ENCODE results near the gene FBLN2. TPM values are rescaled to one million over a fixed set of nuclear protein-coding genes. Genes with fewer than 3 reads are reported as not detected.

FBLN2 gene
- total RNA-seq, 2 experiments from 2014 or later = 0.15 to 0.55 TPM

DNA sequence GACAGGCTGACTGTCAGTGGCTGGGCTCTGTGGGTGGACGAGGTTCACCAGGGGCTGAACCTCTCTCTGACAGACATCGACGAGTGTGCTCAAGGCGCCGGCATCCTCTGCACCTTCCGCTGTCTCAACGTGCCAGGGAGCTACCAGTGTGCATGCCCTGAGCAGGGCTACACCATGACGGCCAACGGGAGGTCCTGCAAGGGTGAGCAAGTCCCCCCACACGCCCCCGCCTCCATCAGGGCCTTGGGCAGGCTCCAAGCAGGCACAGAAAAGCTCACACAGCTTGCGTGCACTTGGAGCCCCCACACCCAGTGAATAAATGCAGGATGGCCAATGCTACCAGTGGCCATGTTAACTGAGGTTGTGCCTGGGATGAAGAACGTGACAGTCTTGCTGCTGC lies 82.3 kb downstream of the FBLN2 start:
- CTCF ChIA-PET = interaction anchor here (0.8 to 0.9 kb wide), 2 partner anchors 17 to 42 kb away, joined by 3 to 4 read pairs; no protein-coding TSS in a partner anchor
- POLR2A ChIA-PET = no interaction called here

DNA sequence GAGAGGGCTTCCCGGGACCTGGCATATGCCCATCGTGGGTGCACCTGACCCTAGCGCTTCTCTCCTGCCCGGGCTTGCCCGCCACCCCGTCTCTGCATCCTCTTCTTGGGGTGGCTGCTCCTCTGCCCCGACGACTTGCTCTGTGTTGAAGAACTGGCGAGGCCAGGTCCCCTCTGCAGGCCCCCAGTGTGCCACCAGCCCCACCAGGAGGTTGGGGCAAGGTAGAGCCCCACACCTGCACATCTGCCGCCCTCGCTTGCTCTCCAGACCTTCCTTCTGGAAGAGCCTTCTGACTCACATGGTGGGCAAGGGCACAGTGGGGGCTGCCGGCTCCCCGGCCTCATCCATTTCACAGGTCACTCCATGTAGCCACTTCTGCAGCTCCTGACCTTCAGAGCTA lies 84.3 kb downstream of the FBLN2 start:
- CTCF ChIA-PET = no interaction called here
- POLR2A ChIA-PET = no interaction called here

DNA sequence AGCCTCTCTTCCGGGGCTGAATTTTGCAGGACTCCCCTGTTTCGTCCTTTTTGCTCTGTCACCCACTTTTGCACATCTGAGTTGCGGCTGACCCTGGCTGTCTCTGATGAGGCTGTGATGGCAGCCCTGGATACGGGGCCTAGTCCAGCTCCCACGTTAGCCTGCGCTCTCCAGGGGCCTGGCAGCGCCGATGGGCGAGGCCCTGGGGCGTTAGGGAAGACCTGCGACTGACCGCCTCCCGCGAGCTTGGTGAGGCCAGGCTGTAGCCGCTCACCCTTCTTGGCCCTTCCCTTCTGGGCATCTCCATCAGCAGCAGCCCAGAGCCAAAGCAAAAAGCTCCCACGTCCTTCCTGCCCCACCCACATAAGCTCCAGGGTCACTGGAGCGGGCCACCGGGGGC lies 85.2 kb downstream of the FBLN2 start:
- CTCF ChIA-PET = no interaction called here
- POLR2A ChIA-PET = no interaction called here

DNA sequence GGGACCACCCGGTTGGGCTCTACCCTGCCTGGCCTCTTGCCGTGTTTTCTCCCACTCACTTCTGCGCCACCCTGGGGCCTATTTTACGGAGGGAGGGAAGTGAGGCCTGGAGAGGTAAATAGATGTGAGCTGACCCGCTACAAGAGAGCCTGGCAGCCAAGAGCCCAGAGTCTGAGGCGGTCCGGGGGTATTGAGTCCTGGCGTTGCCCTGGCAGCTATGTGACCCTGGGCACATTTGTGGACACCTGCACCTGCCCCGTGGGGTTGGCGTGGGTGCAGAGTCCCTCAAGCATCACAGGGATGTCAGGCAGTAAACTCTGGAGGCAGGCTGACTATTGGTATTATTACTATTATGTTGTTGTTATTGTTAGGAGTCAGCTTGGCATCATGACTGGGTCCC lies 85.7 kb downstream of the FBLN2 start:
- ChIA-PET POLR2A (no interaction called here), CTCF (no interaction called here)

DNA sequence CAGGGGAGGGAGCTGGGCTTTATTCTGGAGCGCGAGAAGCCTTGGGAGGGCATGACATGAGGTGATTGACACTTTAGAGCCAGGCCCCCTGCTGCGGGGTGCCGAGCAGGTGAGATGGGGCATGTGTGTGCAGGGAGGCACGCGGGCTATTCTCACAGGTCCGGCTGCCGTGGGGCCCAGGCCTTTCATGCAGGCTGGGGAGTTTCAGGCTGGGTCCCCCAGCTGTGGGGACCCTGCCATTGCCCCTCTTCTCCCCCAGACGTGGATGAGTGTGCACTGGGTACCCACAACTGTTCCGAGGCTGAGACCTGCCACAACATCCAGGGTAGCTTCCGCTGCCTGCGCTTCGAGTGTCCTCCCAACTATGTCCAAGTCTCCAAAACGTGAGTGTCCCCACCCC lies 87.3 kb downstream of the FBLN2 start:
- CTCF ChIA-PET = no interaction called here
- POLR2A ChIA-PET = no interaction called here

DNA sequence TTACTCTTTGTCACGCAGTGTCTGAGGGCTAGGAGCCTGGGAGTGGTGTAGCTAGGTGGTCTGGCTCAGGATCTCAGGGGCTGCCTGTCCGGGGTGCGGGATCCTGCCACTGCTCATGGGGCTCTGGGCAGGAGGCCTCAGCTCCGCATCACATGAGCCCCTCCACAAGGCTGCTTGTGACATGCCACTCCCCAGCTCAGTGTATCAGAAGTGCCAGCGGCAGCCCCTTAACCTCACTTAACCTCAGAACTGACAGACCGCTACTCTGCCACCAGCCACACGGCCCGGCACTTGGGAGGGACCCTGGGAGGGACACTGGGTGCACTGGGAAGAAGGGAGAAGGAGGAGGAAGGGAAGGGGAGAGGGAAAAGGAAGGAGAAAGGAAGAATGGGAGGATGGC lies 87.9 kb downstream of the FBLN2 start:
- ChIA-PET POLR2A (no interaction called here), CTCF (no interaction called here)

DNA sequence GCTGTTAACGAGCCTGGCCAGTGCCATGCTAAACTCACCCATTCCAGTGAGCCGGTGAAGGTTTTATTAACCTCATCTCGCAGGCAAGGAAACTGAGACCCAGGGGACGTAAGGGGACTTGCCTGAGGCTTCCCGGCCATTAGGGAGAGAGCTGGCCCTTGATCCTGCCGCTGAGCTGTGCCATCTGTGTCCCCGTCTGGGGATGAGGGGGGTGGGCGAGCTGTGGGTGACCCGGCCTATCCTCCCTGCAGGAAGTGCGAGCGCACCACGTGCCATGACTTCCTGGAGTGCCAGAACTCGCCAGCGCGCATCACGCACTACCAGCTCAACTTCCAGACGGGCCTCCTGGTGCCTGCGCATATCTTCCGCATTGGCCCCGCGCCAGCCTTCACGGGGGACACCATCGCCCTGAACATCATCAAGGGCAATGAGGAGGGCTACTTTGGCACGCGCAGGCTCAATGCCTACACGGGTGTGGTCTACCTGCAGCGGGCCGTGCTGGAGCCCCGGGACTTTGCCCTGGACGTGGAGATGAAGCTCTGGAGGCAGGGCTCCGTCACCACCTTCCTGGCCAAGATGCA lies 88.5 kb downstream of the FBLN2 start:
- POLR2A ChIA-PET = no interaction called here
- CTCF ChIA-PET = no interaction called here

DNA sequence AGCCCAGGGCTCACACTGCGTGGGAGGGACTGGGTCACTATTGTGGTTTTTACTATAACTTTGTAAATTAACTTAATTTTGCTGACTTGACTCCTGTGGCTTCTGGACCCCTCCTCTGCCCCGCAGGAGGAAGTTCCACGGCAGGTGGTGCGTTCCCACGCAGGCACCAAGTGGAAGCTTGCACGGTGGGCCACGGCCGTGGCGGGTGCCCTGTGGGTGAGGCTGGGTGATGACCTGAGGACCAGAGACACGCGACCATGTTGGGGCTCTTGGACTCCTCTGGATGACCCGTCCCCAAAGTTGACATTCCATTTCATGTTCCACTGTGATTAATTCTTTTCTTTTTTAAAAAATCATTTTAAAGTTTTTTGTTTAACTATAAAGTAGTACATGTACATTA lies 89.0 kb downstream of the FBLN2 start:
- CTCF ChIA-PET = no interaction called here
- POLR2A ChIA-PET = no interaction called here

DNA sequence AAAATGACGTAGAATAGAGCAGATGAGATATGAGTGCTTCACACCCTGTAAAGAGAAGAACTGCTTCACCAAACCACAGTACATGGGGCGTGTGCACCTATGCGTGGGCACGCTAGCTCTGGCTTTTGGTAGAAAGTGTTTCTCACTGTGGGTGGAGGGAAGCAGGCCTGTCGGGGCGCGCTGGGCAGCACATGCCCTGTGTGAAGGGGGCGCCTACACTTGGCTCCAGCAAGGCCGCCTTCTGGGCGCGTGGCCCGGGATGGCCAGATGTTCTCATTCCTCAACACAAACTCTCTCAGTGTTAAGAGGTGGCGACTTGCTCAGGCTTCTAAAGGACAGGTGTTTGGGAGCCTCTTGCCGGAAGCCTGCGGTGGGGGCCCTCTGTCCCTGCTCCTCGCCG lies 90.0 kb downstream of the FBLN2 start:
- CTCF ChIA-PET = interaction anchor here (1.5 kb wide), 1 partner anchor 11 kb away, joined by 7 read pairs; no protein-coding TSS in a partner anchor
- POLR2A ChIA-PET = no interaction called here

DNA sequence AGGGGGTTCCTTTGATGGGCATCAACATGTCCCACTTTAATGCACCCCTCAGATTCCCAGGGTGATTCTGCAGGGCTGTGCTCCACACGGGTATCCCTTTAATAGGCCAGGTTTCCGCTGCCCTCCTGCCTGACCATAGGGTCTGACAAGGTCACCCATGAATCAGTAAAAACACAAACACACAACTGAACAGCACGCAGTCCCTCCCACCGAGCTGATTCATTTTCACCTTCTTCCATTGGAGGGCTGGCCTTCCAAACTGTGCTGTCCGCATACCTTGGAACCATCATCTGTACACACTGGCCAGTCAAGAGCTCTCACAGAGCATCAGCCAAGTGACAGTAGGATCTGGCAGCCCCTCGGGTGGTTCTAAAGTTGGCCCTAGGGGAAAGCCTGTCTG lies 93.7 kb downstream of the FBLN2 start:
- ChIA-PET POLR2A (no interaction called here), CTCF (interaction anchor here (2.8 kb wide), 1 partner anchor 146 kb away, joined by 8 read pairs; no protein-coding TSS in a partner anchor)

DNA sequence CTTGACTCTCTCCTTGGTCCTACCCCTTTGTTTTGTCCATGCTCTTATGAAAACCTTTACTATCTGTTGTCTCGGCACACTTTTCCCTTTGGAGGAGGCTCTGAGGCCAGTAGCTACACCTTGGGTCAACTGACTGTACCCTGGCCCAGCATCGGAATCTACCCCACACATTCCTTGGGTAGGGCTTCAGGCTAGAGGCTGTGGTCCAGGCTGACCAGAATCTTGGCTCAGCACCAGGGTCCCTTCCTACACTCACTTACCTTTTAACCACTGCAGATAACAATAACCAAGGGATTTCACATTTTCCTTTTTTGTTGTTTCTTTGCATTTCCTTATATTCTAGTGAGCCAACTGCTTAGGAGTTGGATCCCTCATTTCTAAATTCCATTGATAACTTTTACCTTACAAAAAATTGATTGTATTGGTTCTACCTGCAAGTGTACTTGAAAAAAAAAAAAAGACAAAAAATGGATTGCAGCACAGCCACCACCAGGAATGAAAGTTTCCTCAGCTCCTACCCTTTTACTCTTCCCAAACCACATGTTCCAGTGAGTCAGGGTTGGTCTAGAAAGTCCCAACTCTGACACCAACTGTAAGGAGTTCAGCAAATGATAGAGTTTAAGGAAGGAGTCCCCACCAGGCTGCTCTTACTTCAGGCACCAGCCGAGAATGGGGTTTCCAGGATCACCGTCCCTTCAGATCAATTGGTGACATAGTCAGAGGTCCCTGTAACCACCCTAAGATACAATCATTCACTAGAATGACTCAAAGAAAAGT lies 95.6 kb downstream of the FBLN2 start:
- ChIA-PET CTCF (interaction anchor here (0.6 to 2.8 kb wide), 4 partner anchors 147 to 996 kb away, joined by 3 to 16 read pairs (median 6); no protein-coding TSS in a partner anchor), POLR2A (no interaction called here)

DNA sequence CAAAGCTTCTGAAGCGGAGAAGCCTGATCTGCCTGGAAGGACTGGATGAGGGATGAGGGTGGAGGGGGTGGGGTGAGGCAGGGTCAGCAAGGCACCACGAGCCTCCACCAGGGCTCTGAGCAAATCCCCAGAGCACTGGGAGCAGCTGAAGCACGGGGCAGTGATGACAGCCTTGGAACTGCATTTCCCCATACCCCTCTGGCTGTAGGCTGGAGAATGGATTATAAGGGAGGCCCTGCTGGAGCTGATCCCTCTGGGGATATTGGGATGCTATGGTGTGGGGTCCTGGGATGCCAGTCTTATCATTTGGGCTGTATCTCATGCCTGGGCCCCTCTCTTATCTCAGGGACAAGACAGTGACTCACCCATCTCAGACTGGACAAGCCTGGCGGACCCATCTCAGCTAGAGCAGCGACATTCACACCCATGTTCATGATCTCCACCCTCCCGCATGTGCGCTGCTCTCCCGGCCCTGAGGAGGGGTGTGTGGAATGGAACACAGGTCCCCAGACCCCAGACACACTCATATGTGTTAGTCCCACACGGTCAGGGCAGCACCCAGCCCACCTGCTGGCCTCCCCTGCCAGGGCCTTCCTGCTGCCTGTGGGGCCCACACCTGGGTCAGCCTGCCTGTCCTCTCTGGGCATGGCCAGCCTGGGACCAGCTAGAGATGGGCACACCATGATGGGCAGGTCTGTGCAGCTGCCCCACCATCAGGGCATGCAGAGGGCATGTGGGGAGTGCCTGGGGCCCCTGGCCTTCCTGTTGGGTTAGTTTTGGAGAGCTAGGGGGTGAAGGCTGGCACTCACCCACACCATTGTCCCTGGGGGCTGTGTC lies 97.1 kb downstream of the FBLN2 start:
- ChIA-PET CTCF (interaction anchor here (1.0 to 2.7 kb wide), 6 partner anchors 10 to 554 kb away, joined by 3 to 16 read pairs (median 4); no protein-coding TSS in a partner anchor), POLR2A (no interaction called here)

DNA sequence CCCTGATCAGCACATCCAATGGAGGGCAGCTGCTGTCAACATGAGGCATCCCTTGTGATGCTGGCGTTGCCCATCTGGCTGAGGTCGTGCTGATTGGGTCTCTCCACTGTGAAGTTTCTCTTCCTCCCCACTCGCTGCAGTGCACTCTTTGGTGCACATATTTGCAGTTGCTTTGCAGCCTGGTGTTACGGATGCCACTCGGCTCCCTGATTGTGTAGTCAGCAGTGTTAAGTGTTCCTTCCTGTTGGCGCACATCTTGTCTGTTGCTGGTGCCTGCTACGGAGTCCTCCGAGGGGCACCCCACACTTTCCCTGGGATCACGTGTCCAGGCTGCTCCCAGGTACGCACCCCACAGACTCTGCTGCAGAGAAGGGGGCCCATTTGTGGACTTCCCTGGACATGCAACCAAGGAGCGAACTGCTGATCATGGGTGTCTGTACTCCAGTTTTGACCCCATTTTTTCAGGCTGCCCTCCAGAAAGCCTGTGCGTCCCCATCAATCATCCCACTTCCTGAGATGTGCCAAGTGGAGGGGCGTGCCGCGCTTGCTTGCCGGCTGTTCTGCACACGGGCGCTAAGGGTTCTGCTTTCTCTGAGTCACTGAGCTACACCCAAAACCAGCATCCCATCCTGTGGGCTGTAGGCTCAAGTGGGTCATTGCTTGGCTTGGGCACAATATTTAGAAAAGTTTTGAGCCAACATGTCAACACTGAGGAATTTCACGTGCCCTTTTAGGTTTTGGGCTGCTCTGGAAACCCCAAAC lies 98.6 kb downstream of the FBLN2 start:
- ChIA-PET POLR2A (interaction anchor here (0.8 kb wide), 1 partner anchor 151 kb away, joined by 3 read pairs; no protein-coding TSS in a partner anchor), CTCF (interaction anchor here (0.6 to 6.2 kb wide), 26 partner anchors 9 to 555 kb away, joined by 3 to 114 read pairs (median 3); no protein-coding TSS in a partner anchor)

DNA sequence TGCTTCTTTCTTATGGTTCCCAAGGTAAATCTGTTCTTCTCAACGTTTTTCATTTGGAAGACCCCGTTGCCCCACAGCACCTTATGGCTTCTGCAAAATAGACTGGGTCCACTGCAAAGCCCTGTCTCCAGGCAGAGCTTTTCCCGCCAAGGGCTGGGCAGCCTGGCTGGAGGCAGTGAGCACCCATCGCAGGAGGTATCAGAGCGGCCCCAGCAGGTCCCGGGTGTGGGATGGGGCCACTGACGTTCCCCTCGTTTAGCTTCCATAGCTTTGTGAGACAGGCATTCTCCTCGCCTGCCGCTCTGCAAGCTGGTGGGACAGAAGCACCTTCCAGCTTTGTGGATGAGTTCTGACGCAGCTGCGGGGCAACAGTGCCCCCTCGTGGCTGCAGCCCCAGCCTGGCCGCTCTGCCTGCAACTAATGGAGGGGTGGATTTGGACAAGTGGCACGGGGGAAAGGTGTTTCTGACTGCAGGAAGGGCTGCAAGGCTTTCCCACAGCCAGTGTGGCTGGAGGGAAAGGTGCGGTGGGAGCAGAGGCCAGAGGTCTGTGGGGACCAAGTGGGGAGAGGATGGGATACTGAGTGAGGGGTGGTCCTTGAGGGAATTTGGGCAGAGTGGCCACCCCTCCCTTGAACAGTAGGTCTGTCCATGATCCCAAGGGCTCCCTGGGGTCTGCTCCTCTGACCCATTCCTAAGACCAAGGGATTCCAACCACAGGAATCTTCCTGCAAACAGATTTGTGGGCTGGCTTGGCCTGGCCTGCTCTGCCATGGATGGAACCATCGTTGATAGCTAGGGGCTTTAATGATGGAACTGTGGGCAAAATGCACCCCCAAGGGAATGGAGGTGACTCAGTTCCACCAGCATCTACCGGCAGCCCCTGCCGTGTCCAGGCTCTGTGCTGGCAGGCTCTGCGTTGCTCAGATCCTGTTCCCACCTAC lies 99.4 kb downstream of the FBLN2 start:
- ChIA-PET CTCF (interaction anchor here (0.6 to 6.2 kb wide), 28 partner anchors 9 to 556 kb away, joined by 3 to 114 read pairs (median 3); no protein-coding TSS in a partner anchor), POLR2A (interaction anchor here (0.8 kb wide), 1 partner anchor 152 kb away, joined by 3 read pairs; no protein-coding TSS in a partner anchor)

DNA sequence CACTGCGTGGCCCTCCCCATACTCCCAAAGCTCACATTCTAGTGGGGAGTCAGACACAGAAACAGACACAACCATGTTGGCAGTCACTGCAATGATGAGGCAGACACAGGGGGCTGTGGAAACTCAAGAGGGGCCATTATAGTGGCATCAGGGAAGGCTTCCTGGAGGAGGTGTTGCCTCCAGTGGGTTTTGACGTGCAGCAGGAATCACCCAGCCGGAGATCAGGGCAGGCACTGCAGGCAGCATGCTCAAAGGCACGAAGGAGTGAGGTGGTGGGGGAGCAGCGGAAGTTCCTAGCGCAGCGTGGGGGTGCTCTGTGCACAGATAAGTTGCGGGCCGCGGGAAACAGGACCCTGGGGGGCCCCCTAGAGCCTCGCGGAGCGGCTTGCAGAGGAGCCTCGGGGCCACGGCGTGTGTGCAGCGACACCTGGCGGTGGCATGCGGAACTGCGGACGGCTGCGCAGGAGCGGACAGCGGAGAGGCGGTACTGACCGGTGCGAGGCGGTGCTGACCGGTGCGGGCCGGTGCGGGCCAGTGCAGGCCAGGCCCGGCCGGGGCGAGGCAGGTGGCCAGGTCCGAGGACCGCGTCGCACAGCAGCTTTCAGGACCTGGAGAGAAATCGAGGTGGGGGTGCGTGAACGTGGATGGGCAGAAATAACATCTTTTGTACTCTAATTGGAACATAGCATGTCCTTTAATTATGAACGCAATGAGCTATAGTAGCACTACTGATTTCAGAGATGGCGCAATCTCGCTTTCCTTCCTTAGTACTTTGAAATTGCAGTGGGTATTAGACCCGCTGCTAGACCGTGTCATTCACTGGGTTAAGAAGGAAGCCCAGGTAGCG lies 101.5 kb downstream of the FBLN2 start:
- CTCF ChIA-PET = interaction anchor here (0.6 to 6.2 kb wide), 16 partner anchors 11 to 559 kb away, joined by 3 to 114 read pairs (median 4); no protein-coding TSS in a partner anchor
- POLR2A ChIA-PET = no interaction called here

DNA sequence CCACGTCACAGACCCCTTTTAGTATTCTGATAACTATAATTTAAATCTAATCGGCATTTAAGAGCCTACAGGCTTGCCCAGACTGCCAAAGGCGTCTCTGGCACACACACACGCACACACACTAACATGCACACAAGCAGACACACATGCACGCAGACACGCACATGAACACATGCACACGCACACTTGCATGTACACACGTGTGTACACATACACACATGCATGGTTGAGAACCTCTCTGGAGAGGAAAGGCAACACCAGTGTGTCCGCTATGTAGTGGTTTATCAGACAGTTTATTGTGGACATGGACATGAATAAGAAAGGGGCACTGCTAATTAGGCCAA lies 102.1 kb downstream of the FBLN2 start:
- CTCF ChIA-PET = interaction anchor here (0.7 to 6.2 kb wide), 13 partner anchors 11 to 559 kb away, joined by 3 to 114 read pairs (median 5); no protein-coding TSS in a partner anchor

DNA sequence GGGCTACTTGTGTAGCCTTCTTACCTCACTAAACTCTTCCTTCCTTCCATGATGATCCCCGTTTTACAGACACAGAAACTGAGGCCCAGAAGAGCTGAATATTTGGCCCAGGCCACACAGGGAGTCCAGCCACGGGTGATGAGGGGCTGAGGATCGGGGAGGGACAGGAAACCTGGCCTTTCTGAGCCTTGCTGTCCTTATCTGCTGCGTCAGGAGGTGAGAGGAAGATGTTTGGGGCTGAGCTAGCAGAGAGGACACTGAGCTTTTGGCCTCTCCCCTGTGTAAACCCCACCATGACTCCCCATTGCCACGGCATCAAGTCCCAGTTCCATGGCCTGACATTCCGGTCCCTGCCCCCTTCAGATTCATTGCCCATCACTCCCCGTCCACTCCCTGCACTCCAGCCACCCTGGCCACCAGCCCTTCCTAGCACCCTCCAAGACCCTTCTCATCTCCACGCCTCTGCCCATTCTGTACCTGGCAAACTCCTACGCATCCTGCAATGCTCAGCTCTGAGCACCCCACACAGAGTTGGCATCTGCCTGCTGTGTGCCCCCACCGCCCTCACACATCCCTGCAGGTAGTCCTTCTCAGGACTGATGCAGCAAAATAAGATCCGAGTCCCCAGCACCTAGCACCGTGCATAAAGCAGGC lies 103.0 kb downstream of the FBLN2 start:
- POLR2A ChIA-PET = no interaction called here
- CTCF ChIA-PET = interaction anchor here (1.7 to 6.2 kb wide), 3 partner anchors 155 to 560 kb away, joined by 4 to 114 read pairs (median 5); no protein-coding TSS in a partner anchor

More for the DNA sequence above, 102.1 kb downstream of the FBLN2 start:
- POLR2A ChIA-PET = no interaction called here
